GM18861 (cell line): ENCODE results near the gene CLIC3.
A peak's percentile ranks its signal among the peaks of the same experiment; 100 is the strongest.

Source experiments
- ATAC-seq: cut with Tn5 transposase; IDR thresholded peaks from one replicate; pipeline ENCODE4 v1.9.1; 2021; ENCODE audit not compliant: unreplicated experiment

CLIC3 gene

GRCh38 chr9:137002646-137003041, 6.3 kb upstream of the CLIC3 start:
- ATAC-seq: no peak

- no peak for ATAC-seq
Observed at GRCh38 chr9:137001857-137002645, 5.7 kb upstream of the CLIC3 start.

- ATAC-seq: peak; percentile 80
Observed at GRCh38 chr9:137000177-137000930, 4.0 kb upstream of the CLIC3 start.

GRCh38 chr9:136997830-136998234, 1.5 kb upstream of the CLIC3 start:
- no peak for ATAC-seq

- no peak for ATAC-seq
Observed at GRCh38 chr9:136997371-136997770, 1.0 kb upstream of the CLIC3 start.

- no peak for ATAC-seq
Observed at GRCh38 chr9:136995772-136996311, 526 bp downstream of the CLIC3 start.

- no peak for ATAC-seq
Observed at GRCh38 chr9:136995362-136995761, 1.0 kb downstream of the CLIC3 start.

GRCh38 chr9:136994888-136995230, 1.5 kb downstream of the CLIC3 start:
- no peak for ATAC-seq

- ATAC-seq: no peak
Observed at GRCh38 chr9:136994180-136994887, 2.0 kb downstream of the CLIC3 start.

- ATAC-seq: peak; percentile 15
Observed at GRCh38 chr9:136992819-136993369, 3.5 kb downstream of the CLIC3 start.

GRCh38 chr9:136991993-136992818, 4.2 kb downstream of the CLIC3 start, which contains the start of gene PAXX:
Gene PAXX, plus strand, starts transcription at chr9:136992422. Its CDS starts 22 bp downstream, at chr9:136992444.
- peak; percentile 59 for ATAC-seq

- ATAC-seq: no peak
Observed at GRCh38 chr9:136990242-136990911, 6.0 kb downstream of the CLIC3 start.

- ATAC-seq: no peak
Observed at GRCh38 chr9:136988872-136989271, 7.5 kb downstream of the CLIC3 start.

GRCh38 chr9:136985853-136986252, 10.5 kb downstream of the CLIC3 start:
- ATAC-seq: no peak

- ATAC-seq: no peak
Observed at GRCh38 chr9:136985027-136985602, 11.3 kb downstream of the CLIC3 start.

- ATAC-seq: no peak
Observed at GRCh38 chr9:136984464-136985026, 11.8 kb downstream of the CLIC3 start.

- ATAC-seq: no peak
Observed at GRCh38 chr9:136983656-136984314, 12.6 kb downstream of the CLIC3 start.

- ATAC-seq: no peak
Observed at GRCh38 chr9:136983167-136983566, 13.2 kb downstream of the CLIC3 start.
